Erythroblast (primary cell): ENCODE results near the gene PIGU.

Experiments
- GATA1 ChIP-seq: IDR thresholded peaks from 2 replicates; pipeline ENCODE4 v1.6.1; 2011; ENCODE audit warnings: low read depth, mild to moderate bottlenecking, control low read depth, low read length, moderate library complexity
- POLR2A ChIP-seq: IDR thresholded peaks from 2 replicates; pipeline ENCODE4 v1.6.1; 2011; ENCODE audit warnings: mild to moderate bottlenecking, low read length

GRCh38 chr20:34716921-34717229, 40.0 kb upstream of the PIGU start:
- no peak for TF ChIP-seq POLR2A
- no peak for TF ChIP-seq GATA1
